Liver (tissue), 9 donors: ENCODE results near the gene ADCK1. TPM values are rescaled to one million over a fixed set of nuclear protein-coding genes. Genes with fewer than 3 reads are reported as not detected.
"Not testable (repeated sequence)": the region's sequence is repeated elsewhere in the genome, so short reads cannot be mapped to it uniquely, and the experiment has no call there.

ENCODE experiments used
- DNase-seq: peaks from one replicate; pipeline ENCODE4 v3.0.0-alpha.2; 2017; ENCODE audit warnings: low spot score
- H3K27ac ChIP-seq, 2 donors: one replicate each; pipeline ENCODE4 v1.7.0; 2013; ENCODE audit warnings: inconsistent platforms in 2 of 2, low read length in 2 of 2, control low read depth in 1 of 2, low read depth in 1 of 2, mild to moderate bottlenecking in 1 of 2
- H3K27me3 ChIP-seq, 4 donors: one replicate each; pipeline versions ENCODE4 v1.6.1 to v1.7.0; 2013; ENCODE audit warnings: low read length in 3 of 4, inconsistent platforms in 1 of 4, mild to moderate bottlenecking in 1 of 4, moderate library complexity in 1 of 4; ENCODE audit not compliant: control insufficient read depth in 4 of 4, insufficient read depth in 4 of 4
- H3K36me3 ChIP-seq, 4 donors: one replicate each; pipeline versions ENCODE4 v1.6.1 to v1.7.0; 2013; ENCODE audit warnings: low read length in 3 of 4, mild to moderate bottlenecking in 3 of 4, low read depth in 1 of 4, moderate library complexity in 1 of 4; ENCODE audit not compliant: control insufficient read depth in 4 of 4, insufficient read depth in 3 of 4
- H3K4me1 ChIP-seq, 4 donors: one replicate each; pipeline versions ENCODE4 v1.6.1 to v1.7.0; 2013; ENCODE audit warnings: low read length in 3 of 4, mild to moderate bottlenecking in 3 of 4, moderate library complexity in 1 of 4; ENCODE audit not compliant: control insufficient read depth in 4 of 4, insufficient read depth in 4 of 4
- H3K4me3 ChIP-seq, 3 donors: one replicate each; pipeline versions ENCODE4 v1.6.1 to v1.7.0; 2013; ENCODE audit warnings: low read length in 3 of 3, control low read depth in 1 of 3, low read depth in 1 of 3, mild to moderate bottlenecking in 1 of 3
- H3K9ac ChIP-seq, 2 donors: one replicate each; pipeline ENCODE4 v1.7.0; 2013; ENCODE audit warnings: low read length in 2 of 2, mild to moderate bottlenecking in 2 of 2, moderate library complexity in 2 of 2, control low read depth in 1 of 2, low read depth in 1 of 2
- H3K9me3 ChIP-seq, 4 donors: one replicate each; pipeline versions ENCODE4 v1.6.1 to v1.7.0; 2013; ENCODE audit warnings: low read length in 3 of 4; ENCODE audit not compliant: control insufficient read depth in 4 of 4
- ATF3 ChIP-seq: IDR thresholded peaks from 2 replicates; pipeline ENCODE4 v1.6.1; 2016; ENCODE audit warnings: antibody characterized with exemption
- EGR1 ChIP-seq, 2 donors: IDR thresholded peaks; 2 replicates each; pipeline ENCODE4 v1.6.1; 2016 to 2018; ENCODE audit warnings: antibody characterized with exemption in 2 of 2, low read depth in 2 of 2
- FOXA1 ChIP-seq: IDR thresholded peaks from 2 replicates; pipeline ENCODE4 v1.6.1; 2016; ENCODE audit warnings: antibody characterized with exemption
- FOXA2 ChIP-seq: IDR thresholded peaks from 2 replicates; pipeline ENCODE4 v1.6.1; 2016; ENCODE audit warnings: antibody characterized with exemption
- GABPA ChIP-seq, 2 donors: IDR thresholded peaks in 1 of 2; conservative IDR thresholded peaks in 1 of 2; 2 replicates each; pipeline ENCODE4 v1.6.1; 2016; ENCODE audit warnings: antibody characterized with exemption in 2 of 2, mild to moderate bottlenecking in 1 of 2, moderate library complexity in 1 of 2
- HNF4A ChIP-seq, 2 donors: conservative IDR thresholded peaks; 2 replicates each; pipeline ENCODE4 v1.6.1; 2016; ENCODE audit warnings: antibody characterized with exemption in 2 of 2, mild to moderate bottlenecking in 2 of 2
- HNF4G ChIP-seq: IDR thresholded peaks from 2 replicates; pipeline ENCODE4 v1.6.1; 2016; ENCODE audit warnings: antibody characterized with exemption
- JUND ChIP-seq, 2 donors: IDR thresholded peaks; 2 replicates each; pipeline ENCODE4 v1.6.1; 2016; ENCODE audit warnings: antibody characterized with exemption in 2 of 2
- MAX ChIP-seq: IDR thresholded peaks from 2 replicates; pipeline ENCODE4 v1.6.1; 2016; ENCODE audit warnings: antibody characterized with exemption
- NR2F2 ChIP-seq: IDR thresholded peaks from 2 replicates; pipeline ENCODE4 v1.6.1; 2016; ENCODE audit warnings: antibody characterized with exemption
- RAD21 ChIP-seq, 2 donors: IDR thresholded peaks; 2 replicates each; pipeline ENCODE4 v1.6.1; 2016; ENCODE audit warnings: antibody characterized with exemption in 2 of 2, mild to moderate bottlenecking in 2 of 2
- RXRA ChIP-seq, 2 donors: IDR thresholded peaks; 2 replicates each; pipeline ENCODE4 v1.6.1; 2017 to 2018; ENCODE audit warnings: antibody characterized with exemption in 2 of 2, mild to moderate bottlenecking in 1 of 2
- SP1 ChIP-seq: IDR thresholded peaks from 2 replicates; pipeline ENCODE4 v1.6.1; 2018; ENCODE audit warnings: antibody characterized with exemption, mild to moderate bottlenecking
- TAF1 ChIP-seq: conservative IDR thresholded peaks from 2 replicates; pipeline ENCODE4 v1.6.1; 2016; ENCODE audit warnings: antibody characterized with exemption, mild to moderate bottlenecking
- YY1 ChIP-seq: IDR thresholded peaks from 2 replicates; pipeline ENCODE4 v1.6.1; 2016; ENCODE audit warnings: antibody characterized with exemption, mild to moderate bottlenecking
- ZBTB33 ChIP-seq: IDR thresholded peaks from 2 replicates; pipeline ENCODE4 v1.6.1; 2016; ENCODE audit warnings: antibody characterized with exemption
- WGBS: extraction: QIAGEN DNeasy Blood & Tissue Kit; methylation state at CpG from one replicate; pipeline ENCODE4 v1.1.7; 2013; 5-methylcytosine and 5-hydroxymethylcytosine counted together
- polyA plus RNA-seq, 2 donors: library from polyadenylated mRNA; stranded (reverse) in 1 of 2; unstranded in 1 of 2; fragments of 200-250 nt in 1 of 2; fragments of >200 nt in 1 of 2; fragmentation: Nextera tagmentation in 1 of 2; extraction: Ambion mirVana in 1 of 2; gene quantifications; one replicate each; pipeline versions ENCODE4 v1.2.1 to v1.2.3, GENCODE V29; 2013 to 2015
- total RNA-seq, 2 donors: library from RNA; depleted of rRNA; stranded (reverse); fragments of >200 nt; gene quantifications; one replicate each; pipeline ENCODE4 v1.2.3, GENCODE V29; 2014
- TF ChIP-seq, protein P1 (sequence below): IDR thresholded peaks from 2 replicates; pipeline ENCODE4 v1.6.1; 2016; ENCODE audit warnings: antibody characterized with exemption, mild to moderate bottlenecking
- donor health status: healthy.
- donor health status: healthy.
- donor health status: healthy.
- donor health status: healthy.
- donor health status: healthy.

Gene ADCK1
- total and polyA plus RNA-seq, 4 donors = 4.0 to 4.9 (median 4.4) TPM

- TF ChIP-seq, protein P1, sequence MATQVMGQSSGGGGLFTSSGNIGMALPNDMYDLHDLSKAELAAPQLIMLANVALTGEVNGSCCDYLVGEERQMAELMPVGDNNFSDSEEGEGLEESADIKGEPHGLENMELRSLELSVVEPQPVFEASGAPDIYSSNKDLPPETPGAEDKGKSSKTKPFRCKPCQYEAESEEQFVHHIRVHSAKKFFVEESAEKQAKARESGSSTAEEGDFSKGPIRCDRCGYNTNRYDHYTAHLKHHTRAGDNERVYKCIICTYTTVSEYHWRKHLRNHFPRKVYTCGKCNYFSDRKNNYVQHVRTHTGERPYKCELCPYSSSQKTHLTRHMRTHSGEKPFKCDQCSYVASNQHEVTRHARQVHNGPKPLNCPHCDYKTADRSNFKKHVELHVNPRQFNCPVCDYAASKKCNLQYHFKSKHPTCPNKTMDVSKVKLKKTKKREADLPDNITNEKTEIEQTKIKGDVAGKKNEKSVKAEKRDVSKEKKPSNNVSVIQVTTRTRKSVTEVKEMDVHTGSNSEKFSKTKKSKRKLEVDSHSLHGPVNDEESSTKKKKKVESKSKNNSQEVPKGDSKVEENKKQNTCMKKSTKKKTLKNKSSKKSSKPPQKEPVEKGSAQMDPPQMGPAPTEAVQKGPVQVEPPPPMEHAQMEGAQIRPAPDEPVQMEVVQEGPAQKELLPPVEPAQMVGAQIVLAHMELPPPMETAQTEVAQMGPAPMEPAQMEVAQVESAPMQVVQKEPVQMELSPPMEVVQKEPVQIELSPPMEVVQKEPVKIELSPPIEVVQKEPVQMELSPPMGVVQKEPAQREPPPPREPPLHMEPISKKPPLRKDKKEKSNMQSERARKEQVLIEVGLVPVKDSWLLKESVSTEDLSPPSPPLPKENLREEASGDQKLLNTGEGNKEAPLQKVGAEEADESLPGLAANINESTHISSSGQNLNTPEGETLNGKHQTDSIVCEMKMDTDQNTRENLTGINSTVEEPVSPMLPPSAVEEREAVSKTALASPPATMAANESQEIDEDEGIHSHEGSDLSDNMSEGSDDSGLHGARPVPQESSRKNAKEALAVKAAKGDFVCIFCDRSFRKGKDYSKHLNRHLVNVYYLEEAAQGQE = no peak
These were observed 13.8 kb upstream of the ADCK1 start (continued) for GRCh38 chr14:77786148-77786547.

DNA sequence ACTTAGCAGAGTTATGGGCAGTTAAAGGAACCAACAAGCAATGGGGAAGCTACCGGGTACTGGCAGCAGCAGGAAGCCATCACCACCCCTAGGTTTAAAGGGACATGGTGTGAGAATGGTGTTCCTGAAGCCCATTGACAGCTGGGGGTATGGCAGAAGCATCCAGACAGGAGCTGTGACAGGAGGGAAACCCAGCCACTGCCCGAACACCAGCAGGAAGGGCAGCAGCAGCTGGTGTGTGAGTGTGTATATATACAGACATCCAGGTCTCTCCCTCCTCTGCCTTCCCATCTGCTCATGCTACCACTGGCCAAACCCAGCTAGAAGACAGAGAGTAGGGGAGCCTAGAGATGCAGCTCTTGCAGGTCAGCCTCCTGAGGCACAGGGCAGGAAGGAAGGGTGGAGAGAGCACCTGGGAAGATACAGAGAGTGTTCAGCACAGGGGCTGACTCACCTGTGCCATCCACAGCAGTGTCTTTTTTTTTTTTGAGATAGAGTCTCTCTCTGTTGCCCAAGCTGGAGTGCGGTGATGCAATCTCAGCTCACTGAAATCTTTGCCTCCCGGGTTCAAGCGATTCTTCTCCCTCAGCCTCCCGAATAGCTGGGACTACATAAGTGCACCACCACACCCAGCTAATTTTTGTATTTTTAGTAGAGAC is 9.2 kb upstream of the ADCK1 start:
- no peak overlapping the region for H3K9ac ChIP-seq
- no peak for DNase-seq

GRCh38 chr14:77791225-77791600 is 8.7 kb upstream of the ADCK1 start:
- H3K9me3 ChIP-seq = no peaks in the 10 kb centered on the region
- TF ChIP-seq JUND (IDR thresholded peaks at IDR 0.05) = no peak
- no peak for TF ChIP-seq RXRA (IDR thresholded peaks at IDR 0.05)
- TF ChIP-seq TAF1 = no peak
- TF ChIP-seq YY1 = no peak
- no peak for TF ChIP-seq ATF3
- no peak for TF ChIP-seq RAD21 (IDR thresholded peaks at IDR 0.05)
- no peak for TF ChIP-seq EGR1 (IDR thresholded peaks at IDR 0.05; ENCODE audit: low read depth in 2 of 2)
- TF ChIP-seq NR2F2 = no peak
- no peak for TF ChIP-seq MAX
- TF ChIP-seq FOXA1 = no peak
- TF ChIP-seq ZBTB33 = no peak
- no peak for TF ChIP-seq HNF4G
- TF ChIP-seq FOXA2 = no peak
- no peak for TF ChIP-seq GABPA (IDR thresholded peaks at IDR 0.05 in 1 of 2, conservative IDR thresholded peaks at IDR 0.05 in 1 of 2)
- TF ChIP-seq SP1 = no peak
- TF ChIP-seq HNF4A (conservative IDR thresholded peaks at IDR 0.05) = no peak
- 51% methylated on average over 1 of the region's 1 CpG for WGBS

More for the DNA sequence above, 9.2 kb upstream of the ADCK1 start:
- Histone ChIP-seq H3K4me1 (no peaks in the 10 kb centered on the region), H3K36me3 (no peaks in the 10 kb centered on the region), H3K9me3 (no peaks in the 10 kb centered on the region), H3K27me3 (no peaks in the 10 kb centered on the region), H3K4me3 (no peak overlapping the region), H3K27ac (no peak overlapping the region)
- 68% methylated on average over 6 of the region's 6 CpGs for WGBS
- no peak for TF ChIP-seq TAF1

DNA sequence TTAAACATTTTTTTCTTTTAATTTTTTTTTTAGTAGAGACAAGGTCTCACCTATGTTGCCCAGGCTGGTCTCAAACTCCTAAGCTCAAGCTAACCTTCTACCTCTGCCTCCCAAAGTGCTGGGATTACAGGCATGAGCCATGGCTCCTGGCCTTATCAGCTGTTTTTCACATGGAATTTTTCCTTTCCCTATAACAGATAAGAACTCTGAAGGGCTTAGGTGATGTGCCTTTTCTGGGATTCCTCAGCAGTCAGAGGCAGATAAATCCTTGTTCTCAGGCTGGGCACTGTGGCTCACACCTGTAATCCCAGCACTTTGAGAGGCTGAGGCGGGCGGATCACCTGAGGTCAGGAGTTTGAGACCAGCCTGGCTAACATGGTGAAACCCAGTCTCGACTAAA is 6.7 kb upstream of the ADCK1 start:
- not testable (repeated sequence) for H3K4me1 ChIP-seq, H3K4me3 ChIP-seq, DNase-seq, H3K9ac ChIP-seq, H3K36me3 ChIP-seq, H3K9me3 ChIP-seq, H3K27me3 ChIP-seq, H3K27ac ChIP-seq
- WGBS = 93% methylated on average over 3 of the region's 3 CpGs

More at GRCh38 chr14:77791225-77791600, 8.7 kb upstream of the ADCK1 start:
- no peak overlapping the region for H3K4me3 ChIP-seq
- no peak for DNase-seq
- no peak overlapping the region for H3K9ac ChIP-seq
- H3K27me3 ChIP-seq = no peaks in the 10 kb centered on the region
- H3K27ac ChIP-seq = no peak overlapping the region
- no peaks in the 10 kb centered on the region for H3K4me1 ChIP-seq
- no peaks in the 10 kb centered on the region for H3K36me3 ChIP-seq
